Lung (tissue), 12 donors: ENCODE measurements around the gene EPHB2. TPM values are rescaled to one million over a fixed set of nuclear protein-coding genes. Genes with fewer than 3 reads are reported as not detected.

Experiments used
- ATAC-seq: fragments of 200-7000 bp; cut with Tn5 transposase; one replicate; pipeline ENCODE4 v1.9.1; 2020; ENCODE audit warnings: moderate number of reproducible peaks; ENCODE audit not compliant: insufficient read depth, low FRiP score
- DNase-seq, 3 donors: peaks; one replicate each; pipeline ENCODE4 v3.0.0-alpha.2; 2013 to 2017
- H3K27ac ChIP-seq, 2 donors: one replicate each; pipeline ENCODE4 v1.5.1; 2013; ENCODE audit warnings: mild to moderate bottlenecking in 2 of 2, moderate library complexity in 2 of 2, control low read depth in 1 of 2, inconsistent platforms in 1 of 2, low read depth in 1 of 2, low read length in 1 of 2
- H3K27me3 ChIP-seq, 3 donors: one replicate each; pipeline ENCODE4 v1.5.1; 2013; ENCODE audit warnings: low read length in 2 of 3; ENCODE audit not compliant: control insufficient read depth in 3 of 3, insufficient read depth in 3 of 3
- H3K36me3 ChIP-seq, 4 donors: one replicate each; pipeline ENCODE4 v1.5.1; 2013; ENCODE audit warnings: low read length in 4 of 4, mild to moderate bottlenecking in 1 of 4, moderate library complexity in 1 of 4; ENCODE audit not compliant: control insufficient read depth in 4 of 4, insufficient read depth in 4 of 4
- H3K4me1 ChIP-seq, 5 donors: one replicate each; pipeline ENCODE4 v1.5.1; 2013; ENCODE audit warnings: low read length in 5 of 5, mild to moderate bottlenecking in 2 of 5, moderate library complexity in 1 of 5; ENCODE audit not compliant: control insufficient read depth in 5 of 5, insufficient read depth in 5 of 5
- H3K4me3 ChIP-seq: one replicate; pipeline ENCODE4 v1.5.1; 2013; ENCODE audit warnings: mild to moderate bottlenecking, control low read depth, moderate library complexity
- H3K9ac ChIP-seq, 2 donors: one replicate each; pipeline ENCODE4 v1.5.1; 2013; ENCODE audit warnings: low read length in 2 of 2, control low read depth in 1 of 2; ENCODE audit not compliant: insufficient read depth in 1 of 2
- H3K9me3 ChIP-seq, 4 donors: one replicate each; pipeline ENCODE4 v1.5.1; 2013; ENCODE audit warnings: low read length in 3 of 4, mild to moderate bottlenecking in 1 of 4, moderate library complexity in 1 of 4; ENCODE audit not compliant: control insufficient read depth in 4 of 4, insufficient read depth in 3 of 4
- WGBS, 2 donors: extraction: QIAGEN DNeasy Blood & Tissue Kit; methylation state at CpG; one replicate each; pipeline ENCODE4 v1.1.7; 2013; 5-methylcytosine and 5-hydroxymethylcytosine counted together
- polyA plus RNA-seq, 2 donors: library from polyadenylated mRNA; stranded (reverse); fragments of 200-250 nt; gene quantifications; one replicate each; pipeline ENCODE4 v1.2.1, GENCODE V29; 2013
- total RNA-seq, 2 donors: library from RNA; depleted of rRNA in 1 of 2; stranded (reverse); fragments of >200 nt in 1 of 2; gene quantifications; one replicate each; pipeline ENCODE4 v1.2.1, GENCODE V29; 2014 to 2021
- TF ChIP-seq, protein P1 (sequence below): IDR thresholded peaks from 2 replicates; pipeline ENCODE4 v1.5.1; 2012; ENCODE audit warnings: mild to moderate bottlenecking; ENCODE audit errors: control extremely low read depth, extremely low read depth
- donor health status: control.
- donor health status: control.
- donor health status: Bipolar disorder and iron deficiency.
- donor health status: healthy.
- donor health status: DM: yes; HTN: yes; CAD: no.

The EPHB2 gene
- total and polyA plus RNA-seq, 4 donors, result 1.2 to 8.5 (median 5.8) TPM

DNA sequence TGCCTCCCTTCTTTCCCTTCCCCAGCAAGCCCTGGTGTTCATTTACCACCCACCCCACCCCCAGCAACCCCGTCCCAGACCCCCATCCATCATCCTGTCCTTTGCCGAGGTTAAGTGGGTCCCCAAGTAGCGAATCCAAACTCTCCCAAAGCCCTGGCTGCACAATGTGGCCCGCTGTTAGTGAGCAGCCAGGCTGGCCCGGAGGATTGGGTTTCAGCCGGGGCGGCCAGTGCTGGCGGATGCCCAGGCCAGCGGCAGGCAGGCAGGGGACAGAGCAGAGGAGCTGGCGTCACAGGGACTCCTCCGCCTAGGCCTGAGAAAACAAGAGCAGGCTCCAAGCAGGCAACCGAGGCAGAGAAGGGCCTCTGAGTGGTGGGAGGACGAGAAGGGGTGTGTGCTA lies 61.4 kb downstream of the EPHB2 start:
- Histone ChIP-seq H3K9ac (no peak overlapping the region), H3K27ac (no peak overlapping the region), H3K9me3 (no peaks in the 10 kb centered on the region), H3K4me3 (no peak overlapping the region), H3K4me1 (peaks cover 0 to 32% (median 20%) of the 10 kb centered on the region in 5 donors), H3K36me3 (no peaks in the 10 kb centered on the region), H3K27me3 (no peaks in the 10 kb centered on the region)
- TF ChIP-seq, protein P1, sequence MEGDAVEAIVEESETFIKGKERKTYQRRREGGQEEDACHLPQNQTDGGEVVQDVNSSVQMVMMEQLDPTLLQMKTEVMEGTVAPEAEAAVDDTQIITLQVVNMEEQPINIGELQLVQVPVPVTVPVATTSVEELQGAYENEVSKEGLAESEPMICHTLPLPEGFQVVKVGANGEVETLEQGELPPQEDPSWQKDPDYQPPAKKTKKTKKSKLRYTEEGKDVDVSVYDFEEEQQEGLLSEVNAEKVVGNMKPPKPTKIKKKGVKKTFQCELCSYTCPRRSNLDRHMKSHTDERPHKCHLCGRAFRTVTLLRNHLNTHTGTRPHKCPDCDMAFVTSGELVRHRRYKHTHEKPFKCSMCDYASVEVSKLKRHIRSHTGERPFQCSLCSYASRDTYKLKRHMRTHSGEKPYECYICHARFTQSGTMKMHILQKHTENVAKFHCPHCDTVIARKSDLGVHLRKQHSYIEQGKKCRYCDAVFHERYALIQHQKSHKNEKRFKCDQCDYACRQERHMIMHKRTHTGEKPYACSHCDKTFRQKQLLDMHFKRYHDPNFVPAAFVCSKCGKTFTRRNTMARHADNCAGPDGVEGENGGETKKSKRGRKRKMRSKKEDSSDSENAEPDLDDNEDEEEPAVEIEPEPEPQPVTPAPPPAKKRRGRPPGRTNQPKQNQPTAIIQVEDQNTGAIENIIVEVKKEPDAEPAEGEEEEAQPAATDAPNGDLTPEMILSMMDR, result no peak
- DNase-seq, result peak; percentile 58 to 72 (median 64)
- 73% methylated on average over 13 of the region's 13 CpGs for WGBS, 2 donors
- no peak for ATAC-seq

DNA sequence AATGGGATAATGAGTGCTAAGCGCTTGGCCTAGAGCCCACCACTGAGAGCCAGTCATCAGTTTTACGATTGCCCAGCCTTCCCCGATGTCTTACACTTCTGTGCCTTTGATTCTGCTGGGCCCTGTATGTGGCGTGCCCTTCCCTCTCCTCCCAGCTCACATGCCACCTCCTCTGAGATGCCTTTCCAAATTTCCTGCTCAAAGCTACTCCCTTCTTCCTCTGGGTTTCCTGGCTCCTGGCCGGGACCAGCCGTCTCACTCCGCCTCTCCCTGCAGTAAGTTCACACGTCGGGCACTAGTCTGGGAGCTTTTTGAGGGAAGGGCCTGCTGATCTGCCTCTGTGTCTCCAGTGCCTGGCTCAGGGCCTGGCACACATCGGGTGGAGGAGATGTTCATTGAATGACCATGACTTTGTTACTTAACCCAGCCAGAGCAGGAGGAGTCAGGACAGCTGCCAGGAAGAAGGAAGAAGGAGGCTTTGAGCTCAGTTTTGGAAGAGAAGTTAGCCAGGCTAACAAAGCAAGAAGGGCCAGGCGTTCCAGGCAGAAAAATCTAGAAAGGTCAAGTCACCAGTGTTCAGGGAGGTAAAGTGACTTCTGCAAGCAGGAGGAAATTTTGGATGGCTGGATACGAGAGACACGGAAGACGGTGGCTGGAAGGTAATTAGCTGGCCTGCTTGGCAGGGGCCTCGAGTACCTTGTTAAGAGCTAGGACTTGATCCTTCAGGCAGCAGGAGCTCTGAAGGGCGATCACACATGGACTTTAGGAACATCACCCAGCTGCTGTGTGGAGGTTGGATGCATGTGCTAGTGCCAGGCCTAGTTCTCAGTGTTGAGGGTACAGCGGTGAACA lies 63.6 kb downstream of the EPHB2 start:
- H3K4me3 ChIP-seq, result no peak overlapping the region
- H3K27ac ChIP-seq, result no peak overlapping the region
- TF ChIP-seq, protein P1, result no peak
- peak overlapping the region in 1 of 2 donors; percentile 43 for H3K9ac ChIP-seq
- H3K9me3 ChIP-seq, result no peaks in the 10 kb centered on the region
- peaks cover 0 to 50% (median 20%) of the 10 kb centered on the region in 5 donors for H3K4me1 ChIP-seq
- 54 to 78% methylated on average over 17 of the region's 17 CpGs for WGBS, 2 donors
- H3K27me3 ChIP-seq, result no peaks in the 10 kb centered on the region
- DNase-seq (peak; percentile 83 to 94 (median 93)), ATAC-seq (no peak)
- no peaks in the 10 kb centered on the region for H3K36me3 ChIP-seq

DNA sequence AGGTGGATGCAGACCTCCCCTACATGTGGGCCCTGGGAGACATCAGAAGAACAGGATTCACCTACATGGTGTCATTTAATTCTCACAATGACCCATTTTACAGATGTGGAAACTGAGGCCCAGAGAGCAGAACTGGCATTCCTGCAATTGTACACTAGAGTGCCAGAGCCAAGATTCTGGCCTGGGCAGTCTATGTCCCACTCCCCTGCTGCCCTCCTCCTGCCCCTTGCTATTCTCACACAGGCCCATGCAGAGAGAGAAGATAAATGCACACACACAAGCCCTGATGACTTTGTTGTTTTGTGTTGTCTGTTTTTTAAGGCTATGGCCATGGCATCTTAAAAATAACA lies 64.2 kb downstream of the EPHB2 start:
- peak overlapping the region in 1 of 2 donors; percentile 43 for H3K9ac ChIP-seq
- DNase-seq (no peak), ATAC-seq (no peak)
- no peak overlapping the region for H3K4me3 ChIP-seq
- no peak overlapping the region for H3K27ac ChIP-seq
- H3K36me3 ChIP-seq, result no peaks in the 10 kb centered on the region
- no peaks in the 10 kb centered on the region for H3K9me3 ChIP-seq
- H3K27me3 ChIP-seq, result no peaks in the 10 kb centered on the region
- peaks cover 0 to 54% (median 20%) of the 10 kb centered on the region in 5 donors for H3K4me1 ChIP-seq
- TF ChIP-seq, protein P1, result no peak
